ENCODE measurements around the gene TYW3. TPM values are rescaled to one million over a fixed set of nuclear protein-coding genes. Genes with fewer than 3 reads are reported as not detected.
"Not testable (repeated sequence)": the region's sequence is repeated elsewhere in the genome, so short reads cannot be mapped to it uniquely, and the experiment has no call there.

The TYW3 gene
- total RNA-seq, 1 donor from 2014 or later: 4.3 TPM

GRCh38 chr1:74748960-74749359 lies 16.0 kb downstream of the TYW3 start:
- Mint-ChIP-seq H3K4me1 (ENCODE audit: low read depth) (no peaks in the 10 kb centered on the region), H3K9me3 (ENCODE audit: low read depth) (peaks cover 20% of the 10 kb centered on the region), H3K4me3 (ENCODE audit: unreplicated experiment) (no peak overlapping the region), H3K27me3 (ENCODE audit: low read depth) (no peaks in the 10 kb centered on the region), H3K27ac (ENCODE audit: unreplicated experiment) (no peak overlapping the region), H3K36me3 (ENCODE audit: low read depth) (peaks cover 9% of the 10 kb centered on the region)
- DNase-seq (ENCODE audit: low spot score): no peak
- TF ChIP-seq CTCF (IDR thresholded peaks at IDR 0.05): no peak

GRCh38 chr1:74753104-74753503 lies 20.2 kb downstream of the TYW3 start:
- H3K9me3 Mint-ChIP-seq (ENCODE audit: low read depth): peaks cover 18% of the 10 kb centered on the region
- no peak for TF ChIP-seq CTCF (IDR thresholded peaks at IDR 0.05)
- DNase-seq (ENCODE audit: low spot score): no peak
- H3K4me3 Mint-ChIP-seq (ENCODE audit: unreplicated experiment): no peak overlapping the region
- peaks cover 14% of the 10 kb centered on the region for H3K36me3 Mint-ChIP-seq (ENCODE audit: low read depth)
- H3K27ac Mint-ChIP-seq (ENCODE audit: unreplicated experiment): no peak overlapping the region
- H3K4me1 Mint-ChIP-seq (ENCODE audit: low read depth): no peaks in the 10 kb centered on the region
- H3K27me3 Mint-ChIP-seq (ENCODE audit: low read depth): no peaks in the 10 kb centered on the region

- no peak for DNase-seq (ENCODE audit: low spot score)
- TF ChIP-seq CTCF (IDR thresholded peaks at IDR 0.05): no peak
- Mint-ChIP-seq H3K27me3 (ENCODE audit: low read depth) (no peaks in the 10 kb centered on the region), H3K4me3 (ENCODE audit: unreplicated experiment) (no peak overlapping the region), H3K9me3 (ENCODE audit: low read depth) (peaks cover 18% of the 10 kb centered on the region), H3K27ac (ENCODE audit: unreplicated experiment) (no peak overlapping the region), H3K36me3 (ENCODE audit: low read depth) (peaks cover 11% of the 10 kb centered on the region), H3K4me1 (ENCODE audit: low read depth) (no peaks in the 10 kb centered on the region)
Observed at GRCh38 chr1:74755475-74755874, 22.5 kb downstream of the TYW3 start.

- Mint-ChIP-seq H3K36me3 (ENCODE audit: low read depth) (peaks cover 12% of the 10 kb centered on the region), H3K9me3 (ENCODE audit: low read depth) (peaks cover 18% of the 10 kb centered on the region)
- not testable (repeated sequence) for H3K4me1 Mint-ChIP-seq (ENCODE audit: low read depth); H3K27me3 Mint-ChIP-seq (ENCODE audit: low read depth); H3K4me3 Mint-ChIP-seq (ENCODE audit: unreplicated experiment); H3K27ac Mint-ChIP-seq (ENCODE audit: unreplicated experiment); DNase-seq (ENCODE audit: low spot score)
Observed at GRCh38 chr1:74756650-74757049, 23.7 kb downstream of the TYW3 start.

GRCh38 chr1:74763807-74764206 lies 30.9 kb downstream of the TYW3 start:
- DNase-seq (ENCODE audit: low spot score): no peak
- H3K27me3 Mint-ChIP-seq (ENCODE audit: low read depth): peaks cover 5% of the 10 kb centered on the region
- no peaks in the 10 kb centered on the region for H3K4me1 Mint-ChIP-seq (ENCODE audit: low read depth)
- no peaks in the 10 kb centered on the region for H3K9me3 Mint-ChIP-seq (ENCODE audit: low read depth)
- H3K36me3 Mint-ChIP-seq (ENCODE audit: low read depth): peaks cover 3% of the 10 kb centered on the region
- no peak for TF ChIP-seq CTCF (IDR thresholded peaks at IDR 0.05)
- no peak overlapping the region for H3K4me3 Mint-ChIP-seq (ENCODE audit: unreplicated experiment)
- H3K27ac Mint-ChIP-seq (ENCODE audit: unreplicated experiment): no peak overlapping the region

GRCh38 chr1:74766579-74766978 lies 33.6 kb downstream of the TYW3 start:
- no peaks in the 10 kb centered on the region for H3K4me1 Mint-ChIP-seq (ENCODE audit: low read depth)
- DNase-seq (ENCODE audit: low spot score): no peak
- no peak for TF ChIP-seq CTCF (IDR thresholded peaks at IDR 0.05)
- peaks cover 2% of the 10 kb centered on the region for H3K36me3 Mint-ChIP-seq (ENCODE audit: low read depth)
- no peak overlapping the region for H3K4me3 Mint-ChIP-seq (ENCODE audit: unreplicated experiment)
- no peaks in the 10 kb centered on the region for H3K9me3 Mint-ChIP-seq (ENCODE audit: low read depth)
- peaks cover 15% of the 10 kb centered on the region for H3K27me3 Mint-ChIP-seq (ENCODE audit: low read depth)
- H3K27ac Mint-ChIP-seq (ENCODE audit: unreplicated experiment): no peak overlapping the region

Data from chondrocyte (in vitro differentiated cells).